Ramos (cell line): ENCODE measurements around the gene CTAGE8.
"Not testable (repeated sequence)": the region's sequence is repeated elsewhere in the genome, so short reads cannot be mapped to it uniquely, and the experiment has no call there.

Source experiments
- in situ Hi-C: fragments of 300-500 bp; cut with MboI; formaldehyde crosslinking; loops from one replicate; pipeline ENCODE4 v1.14.3; 2022; ENCODE audit warnings: low sequenced_read_pairs; ENCODE audit not compliant: unreplicated experiment

The CTAGE8 gene

GRCh38 chr7:144256112-144256511 is 13.0 kb downstream of the CTAGE8 start:
- in situ Hi-C loops, result no loop called here

GRCh38 chr7:144255471-144255897 is 13.6 kb downstream of the CTAGE8 start:
- in situ Hi-C loops, result no loop called here

- in situ Hi-C loops, result not testable (repeated sequence)
These were observed 16.8 kb downstream of the CTAGE8 start for GRCh38 chr7:144252307-144252706.

GRCh38 chr7:144247674-144248330 is 21.3 kb downstream of the CTAGE8 start:
- in situ Hi-C loops, result not testable (repeated sequence)

- in situ Hi-C loops, result not testable (repeated sequence)
These were observed 22.1 kb downstream of the CTAGE8 start for GRCh38 chr7:144246967-144247366.

- in situ Hi-C loops, result not testable (repeated sequence)
These were observed 23.7 kb downstream of the CTAGE8 start for GRCh38 chr7:144245372-144245771.

- in situ Hi-C loops, result not testable (repeated sequence)
These were observed 29.7 kb downstream of the CTAGE8 start, which contains the start of gene OR2A42 for GRCh38 chr7:144239365-144239764. TSS of gene OR2A42 (minus strand) at chr7:144239605. CDS start at chr7:144232843, 6,762 bp downstream.

GRCh38 chr7:144238530-144239082 is 30.5 kb downstream of the CTAGE8 start:
- in situ Hi-C loops, result not testable (repeated sequence)

- in situ Hi-C loops, result not testable (repeated sequence)
These were observed 36.0 kb downstream of the CTAGE8 start for GRCh38 chr7:144233039-144233438.

GRCh38 chr7:144231027-144231426 is 38.1 kb downstream of the CTAGE8 start:
- in situ Hi-C loops, result not testable (repeated sequence)

GRCh38 chr7:144228810-144229209 is 40.3 kb downstream of the CTAGE8 start:
- in situ Hi-C loops, result not testable (repeated sequence)

GRCh38 chr7:144226866-144227265 is 42.2 kb downstream of the CTAGE8 start:
- in situ Hi-C loops, result not testable (repeated sequence)

GRCh38 chr7:144223675-144224074 is 45.4 kb downstream of the CTAGE8 start:
- in situ Hi-C loops, result not testable (repeated sequence)

- in situ Hi-C loops, result not testable (repeated sequence)
These were observed 48.6 kb downstream of the CTAGE8 start for GRCh38 chr7:144220531-144220930.

- in situ Hi-C loops, result not testable (repeated sequence)
These were observed 49.9 kb downstream of the CTAGE8 start for GRCh38 chr7:144219149-144219548.

- in situ Hi-C loops, result not testable (repeated sequence)
These were observed 50.5 kb downstream of the CTAGE8 start for GRCh38 chr7:144218581-144218980.

- in situ Hi-C loops, result not testable (repeated sequence)
These were observed 51.9 kb downstream of the CTAGE8 start for GRCh38 chr7:144217200-144217599.
